ENCODE measurements around the gene MYOC. TPM values are rescaled to one million over a fixed set of nuclear protein-coding genes. Genes with fewer than 3 reads are reported as not detected.
"Not testable (repeated sequence)": the region's sequence is repeated elsewhere in the genome, so short reads cannot be mapped to it uniquely, and the experiment has no call there.

The MYOC gene
- total RNA-seq, 1 experiment from 2014 or later: not detected

GRCh38 chr1:171622152-171622462 lies 30.4 kb downstream of the MYOC start, which contains the start of gene MYOCOS:
TSS of gene MYOCOS (plus strand) at chr1:171622243. CDS start at chr1:171623884, 1,641 bp downstream.
- Mint-ChIP-seq H3K4me3 (ENCODE audit: unreplicated experiment) (no peak within 1 kb of the TSS), H3K4me1 (ENCODE audit: low read depth, unreplicated experiment) (no peaks in the 10 kb centered on the region), H3K27ac (ENCODE audit: unreplicated experiment) (no peak within 1 kb of the TSS), H3K27me3 (ENCODE audit: insufficient read depth, unreplicated experiment) (no peaks in the 10 kb centered on the region), H3K9me3 (ENCODE audit: unreplicated experiment) (no peaks in the 10 kb centered on the region), H3K36me3 (ENCODE audit: insufficient read depth, unreplicated experiment) (no peaks in the 10 kb centered on the region)
- H3K4me1 ChIP-seq: no peaks in the 10 kb centered on the region
- intact Hi-C loops (cut with micrococcal nuclease; ENCODE audit: unreplicated experiment): no loop called here
- ChIA-PET CTCF (interaction anchor here (1.2 kb wide), 1 partner anchor 23 kb away, joined by 3 read pairs; no protein-coding TSS in a partner anchor), POLR2A (no interaction called here)
- H3K9me3 ChIP-seq: no peaks in the 10 kb centered on the region
- no peak within 1 kb of the TSS for H3K4me3 ChIP-seq (ENCODE audit: low read depth, low read length)
- DNase-seq: no peak
- no TSS peak for BruUV-seq (replicated peaks)
- H3K36me3 ChIP-seq (ENCODE audit: control insufficient read depth, insufficient read depth, low read length): no peaks in the 10 kb centered on the region
- H3K27me3 ChIP-seq (replicated peaks; ENCODE audit: control insufficient read depth, insufficient read depth, low read length): no peaks in the 10 kb centered on the region
- TF ChIP-seq CTCF (IDR thresholded peaks at IDR 0.05; ENCODE audit: insufficient read depth in 1 of 2, low read depth in 1 of 2, low read length in 1 of 2, severe bottlenecking in 1 of 2, unreplicated experiment in 1 of 2): no peak

GRCh38 chr1:171616586-171616985 lies 35.9 kb downstream of the MYOC start:
- intact Hi-C loops (cut with micrococcal nuclease; ENCODE audit: unreplicated experiment): no loop called here
- Mint-ChIP-seq H3K4me3 (ENCODE audit: unreplicated experiment) (no peak overlapping the region), H3K4me1 (ENCODE audit: low read depth, unreplicated experiment) (no peaks in the 10 kb centered on the region), H3K27me3 (ENCODE audit: insufficient read depth, unreplicated experiment) (no peaks in the 10 kb centered on the region), H3K36me3 (ENCODE audit: insufficient read depth, unreplicated experiment) (no peaks in the 10 kb centered on the region), H3K9me3 (ENCODE audit: unreplicated experiment) (no peaks in the 10 kb centered on the region), H3K27ac (ENCODE audit: unreplicated experiment) (no peak overlapping the region)
- DNase-seq: no peak
- H3K4me1 ChIP-seq: no peaks in the 10 kb centered on the region
- ChIA-PET CTCF (no interaction called here), POLR2A (no interaction called here)
- no peak for TF ChIP-seq CTCF (IDR thresholded peaks at IDR 0.05; ENCODE audit: insufficient read depth in 1 of 2, low read depth in 1 of 2, low read length in 1 of 2, severe bottlenecking in 1 of 2, unreplicated experiment in 1 of 2)
- H3K27me3 ChIP-seq (replicated peaks; ENCODE audit: control insufficient read depth, insufficient read depth, low read length): no peaks in the 10 kb centered on the region
- H3K9me3 ChIP-seq: no peaks in the 10 kb centered on the region
- BruUV-seq (replicated peaks): no TSS peak
- H3K4me3 ChIP-seq (ENCODE audit: low read depth, low read length): no peak overlapping the region
- H3K36me3 ChIP-seq (ENCODE audit: control insufficient read depth, insufficient read depth, low read length): no peaks in the 10 kb centered on the region

DNA sequence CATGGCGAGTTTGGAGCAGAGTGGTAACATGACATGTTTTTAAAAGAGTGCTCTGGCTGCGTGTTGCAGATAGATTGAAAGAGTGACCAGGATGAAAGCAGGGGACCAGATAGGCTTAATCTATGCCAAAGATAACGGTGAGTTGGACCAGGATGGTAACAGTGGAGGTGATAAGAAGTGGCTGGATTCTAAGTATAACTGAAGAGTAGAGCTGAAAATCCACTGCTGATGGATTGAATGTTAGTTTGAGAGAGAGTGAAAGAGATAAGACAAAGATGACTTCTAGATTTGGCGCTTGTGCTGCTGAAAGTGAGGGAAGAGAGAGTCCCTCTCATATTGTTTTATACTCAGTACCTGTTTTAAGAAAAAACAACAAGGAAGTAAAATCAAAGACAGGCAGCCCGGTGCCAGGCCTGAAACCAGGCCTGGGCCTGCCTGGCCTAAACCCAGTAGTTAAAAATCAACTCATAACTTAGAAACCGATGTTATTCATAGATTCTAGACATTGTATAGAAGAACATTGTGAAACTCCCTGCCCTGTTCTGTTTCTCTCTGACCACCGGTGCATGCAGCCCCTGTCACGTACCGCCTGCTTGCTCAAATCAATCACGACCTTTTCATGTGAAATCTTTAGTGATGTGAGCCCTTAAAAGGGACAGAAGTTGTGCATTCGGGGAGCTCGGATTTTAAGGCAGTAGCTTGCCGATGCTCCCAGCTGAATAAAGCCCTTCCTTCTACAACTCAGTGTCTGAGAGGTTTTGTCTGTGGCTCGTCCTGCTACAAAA lies 37.2 kb downstream of the MYOC start:
- H3K27ac Mint-ChIP-seq (ENCODE audit: unreplicated experiment); H3K36me3 Mint-ChIP-seq (ENCODE audit: insufficient read depth, unreplicated experiment); H3K4me3 ChIP-seq (ENCODE audit: low read depth, low read length); POLR2A ChIA-PET; H3K4me1 ChIP-seq; H3K36me3 ChIP-seq (ENCODE audit: control insufficient read depth, insufficient read depth, low read length); CTCF ChIA-PET; H3K9me3 ChIP-seq; intact Hi-C loops (cut with micrococcal nuclease; ENCODE audit: unreplicated experiment); H3K4me1 Mint-ChIP-seq (ENCODE audit: low read depth, unreplicated experiment); DNase-seq; H3K4me3 Mint-ChIP-seq (ENCODE audit: unreplicated experiment); H3K9me3 Mint-ChIP-seq (ENCODE audit: unreplicated experiment); H3K27me3 ChIP-seq (replicated peaks; ENCODE audit: control insufficient read depth, insufficient read depth, low read length); H3K27me3 Mint-ChIP-seq (ENCODE audit: insufficient read depth, unreplicated experiment); BruUV-seq (replicated peaks): not testable (repeated sequence)

Data from Caco-2 (cell line).